ENCODE data around the gene KAZN.

Gene KAZN

GRCh38 chr1:15117671-15118325 lies 519.3 kb downstream of the KAZN start:
- intact Hi-C loops (cut with micrococcal nuclease) = no loop called here
- no peaks in the 10 kb centered on the region for H3K36me3 Mint-ChIP-seq (ENCODE audit: low read depth)
- H3K27me3 Mint-ChIP-seq = peaks cover 24% of the 10 kb centered on the region
- H3K4me1 Mint-ChIP-seq (ENCODE audit: low read depth) = no peaks in the 10 kb centered on the region
- H3K27ac Mint-ChIP-seq = no peak overlapping the region
- H3K4me3 Mint-ChIP-seq = no peak overlapping the region
- no peaks in the 10 kb centered on the region for H3K9me3 Mint-ChIP-seq

GRCh38 chr1:15118579-15118978 lies 520.1 kb downstream of the KAZN start:
- peaks cover 27% of the 10 kb centered on the region for H3K27me3 Mint-ChIP-seq
- no peak overlapping the region for H3K27ac Mint-ChIP-seq
- no peaks in the 10 kb centered on the region for H3K4me1 Mint-ChIP-seq (ENCODE audit: low read depth)
- H3K9me3 Mint-ChIP-seq = no peaks in the 10 kb centered on the region
- no peaks in the 10 kb centered on the region for H3K36me3 Mint-ChIP-seq (ENCODE audit: low read depth)
- intact Hi-C loops (cut with micrococcal nuclease) = no loop called here
- H3K4me3 Mint-ChIP-seq = no peak overlapping the region

GRCh38 chr1:15120251-15120945 lies 521.9 kb downstream of the KAZN start:
- intact Hi-C loops (cut with micrococcal nuclease) = no loop called here
- peaks cover 29% of the 10 kb centered on the region for H3K27me3 Mint-ChIP-seq
- H3K4me3 Mint-ChIP-seq = no peak overlapping the region
- no peaks in the 10 kb centered on the region for H3K4me1 Mint-ChIP-seq (ENCODE audit: low read depth)
- H3K36me3 Mint-ChIP-seq (ENCODE audit: low read depth) = no peaks in the 10 kb centered on the region
- no peaks in the 10 kb centered on the region for H3K9me3 Mint-ChIP-seq
- H3K27ac Mint-ChIP-seq = no peak overlapping the region

- H3K27ac Mint-ChIP-seq = no peak overlapping the region
- H3K36me3 Mint-ChIP-seq (ENCODE audit: low read depth) = no peaks in the 10 kb centered on the region
- no peak overlapping the region for H3K4me3 Mint-ChIP-seq
- intact Hi-C loops (cut with micrococcal nuclease) = no loop called here
- peaks cover 26% of the 10 kb centered on the region for H3K27me3 Mint-ChIP-seq
- H3K4me1 Mint-ChIP-seq (ENCODE audit: low read depth) = no peaks in the 10 kb centered on the region
- H3K9me3 Mint-ChIP-seq = no peaks in the 10 kb centered on the region
Observed at GRCh38 chr1:15122331-15122730, 523.8 kb downstream of the KAZN start.

- Mint-ChIP-seq H3K4me1 (ENCODE audit: low read depth) (no peaks in the 10 kb centered on the region), H3K27me3 (peaks cover 26% of the 10 kb centered on the region), H3K4me3 (no peak overlapping the region), H3K27ac (no peak overlapping the region), H3K36me3 (ENCODE audit: low read depth) (no peaks in the 10 kb centered on the region), H3K9me3 (no peaks in the 10 kb centered on the region)
- intact Hi-C loops (cut with micrococcal nuclease) = no loop called here
Observed at GRCh38 chr1:15123270-15123669, 524.8 kb downstream of the KAZN start.

GRCh38 chr1:15123925-15124324 lies 525.4 kb downstream of the KAZN start:
- no peaks in the 10 kb centered on the region for H3K36me3 Mint-ChIP-seq (ENCODE audit: low read depth)
- H3K4me3 Mint-ChIP-seq = no peak overlapping the region
- peaks cover 22% of the 10 kb centered on the region for H3K27me3 Mint-ChIP-seq
- no peak overlapping the region for H3K27ac Mint-ChIP-seq
- H3K4me1 Mint-ChIP-seq (ENCODE audit: low read depth) = peaks cover 4% of the 10 kb centered on the region
- H3K9me3 Mint-ChIP-seq = no peaks in the 10 kb centered on the region
- intact Hi-C loops (cut with micrococcal nuclease) = no loop called here

GRCh38 chr1:15124362-15125100 lies 526.0 kb downstream of the KAZN start:
- Mint-ChIP-seq H3K9me3 (peaks cover 1% of the 10 kb centered on the region), H3K27me3 (peaks cover 20% of the 10 kb centered on the region), H3K36me3 (ENCODE audit: low read depth) (no peaks in the 10 kb centered on the region), H3K4me1 (ENCODE audit: low read depth) (peaks cover 10% of the 10 kb centered on the region), H3K4me3 (no peak overlapping the region), H3K27ac (no peak overlapping the region)
- intact Hi-C loops (cut with micrococcal nuclease) = no loop called here

GRCh38 chr1:15125101-15125745 lies 526.7 kb downstream of the KAZN start:
- no peak overlapping the region for H3K4me3 Mint-ChIP-seq
- H3K9me3 Mint-ChIP-seq = peaks cover 8% of the 10 kb centered on the region
- H3K27me3 Mint-ChIP-seq = peaks cover 15% of the 10 kb centered on the region
- H3K36me3 Mint-ChIP-seq (ENCODE audit: low read depth) = no peaks in the 10 kb centered on the region
- H3K27ac Mint-ChIP-seq = no peak overlapping the region
- intact Hi-C loops (cut with micrococcal nuclease) = no loop called here
- peaks cover 10% of the 10 kb centered on the region for H3K4me1 Mint-ChIP-seq (ENCODE audit: low read depth)

GRCh38 chr1:15128077-15128476 lies 529.6 kb downstream of the KAZN start:
- intact Hi-C loops (cut with micrococcal nuclease) = loop anchor here (1.0 to 2.0 kb wide), 3 partner anchors 23 to 176 kb away; no protein-coding TSS in a partner anchor
- peaks cover 10% of the 10 kb centered on the region for H3K9me3 Mint-ChIP-seq
- no peak overlapping the region for H3K4me3 Mint-ChIP-seq
- peaks cover 9% of the 10 kb centered on the region for H3K27me3 Mint-ChIP-seq
- H3K27ac Mint-ChIP-seq = no peak overlapping the region
- H3K36me3 Mint-ChIP-seq (ENCODE audit: low read depth) = no peaks in the 10 kb centered on the region
- peaks cover 15% of the 10 kb centered on the region for H3K4me1 Mint-ChIP-seq (ENCODE audit: low read depth)

- intact Hi-C loops (cut with micrococcal nuclease) = loop anchor here (1.0 to 2.0 kb wide), 3 partner anchors 22 to 176 kb away; no protein-coding TSS in a partner anchor
- peaks cover 10% of the 10 kb centered on the region for H3K27me3 Mint-ChIP-seq
- no peaks in the 10 kb centered on the region for H3K36me3 Mint-ChIP-seq (ENCODE audit: low read depth)
Observed at GRCh38 chr1:15128520-15129313, 530.2 kb downstream of the KAZN start.

GRCh38 chr1:15129944-15130343 lies 531.5 kb downstream of the KAZN start:
- Mint-ChIP-seq H3K27me3 (peaks cover 23% of the 10 kb centered on the region), H3K4me1 (ENCODE audit: low read depth) (peaks cover 15% of the 10 kb centered on the region), H3K36me3 (ENCODE audit: low read depth) (no peaks in the 10 kb centered on the region), H3K9me3 (peaks cover 19% of the 10 kb centered on the region), H3K27ac (peak overlapping the region; percentile 26), H3K4me3 (no peak overlapping the region)
- intact Hi-C loops (cut with micrococcal nuclease) = loop anchor here (2.0 kb wide), 1 partner anchor 21 kb away; no protein-coding TSS in a partner anchor

More at GRCh38 chr1:15128520-15129313, 530.2 kb downstream of the KAZN start:
- Mint-ChIP-seq H3K4me3 (no peak overlapping the region), H3K27ac (peak overlapping the region; percentile 26), H3K9me3 (peaks cover 17% of the 10 kb centered on the region), H3K4me1 (ENCODE audit: low read depth) (peaks cover 15% of the 10 kb centered on the region)

- Mint-ChIP-seq H3K36me3 (ENCODE audit: low read depth) (no peaks in the 10 kb centered on the region), H3K9me3 (peaks cover 19% of the 10 kb centered on the region), H3K27me3 (peaks cover 24% of the 10 kb centered on the region)
Observed at GRCh38 chr1:15130607-15131006, 532.1 kb downstream of the KAZN start.

GRCh38 chr1:15132965-15133364 lies 534.5 kb downstream of the KAZN start:
- intact Hi-C loops (cut with micrococcal nuclease) = no loop called here
- H3K4me3 Mint-ChIP-seq = no peak overlapping the region
- H3K4me1 Mint-ChIP-seq (ENCODE audit: low read depth) = peaks cover 43% of the 10 kb centered on the region
- H3K9me3 Mint-ChIP-seq = peaks cover 19% of the 10 kb centered on the region
- peaks cover 26% of the 10 kb centered on the region for H3K27me3 Mint-ChIP-seq
- H3K36me3 Mint-ChIP-seq (ENCODE audit: low read depth) = no peaks in the 10 kb centered on the region
- peak overlapping the region; percentile 39 for H3K27ac Mint-ChIP-seq

More at GRCh38 chr1:15130607-15131006, 532.1 kb downstream of the KAZN start:
- H3K27ac Mint-ChIP-seq = no peak overlapping the region
- no peak overlapping the region for H3K4me3 Mint-ChIP-seq
- H3K4me1 Mint-ChIP-seq (ENCODE audit: low read depth) = peaks cover 21% of the 10 kb centered on the region
- intact Hi-C loops (cut with micrococcal nuclease) = no loop called here
